Activated naive CD4-positive, alpha-beta T cell treated with anti-CD3 and anti-CD28 coated beads, Interleukin-2, amount 50 U/mL, for 72 hours (primary cell): Measurements from ENCODE around the gene RO60. TPM values are rescaled to one million over a fixed set of nuclear protein-coding genes. Genes with fewer than 3 reads are reported as not detected.

Experiments used
- ATAC-seq, 2 donors: fragments of 150-1000 bp; cut with Tn5 transposase; 2 replicates each; pipeline ENCODE4 v1.10.0; 2021; ENCODE audit warnings: mild to moderate bottlenecking in 2 of 2, moderate library complexity in 2 of 2
- DNase-seq, 2 donors: peaks; one replicate each; pipeline ENCODE4 v3.0.0; 2021 to 2022; ENCODE audit warnings: low spot score in 2 of 2
- H3K27ac Mint-ChIP-seq, 2 donors: one replicate each; pipeline ENCODE4 v1.8.0; 2022; ENCODE audit warnings: mild to moderate bottlenecking in 2 of 2, mixed read lengths in 2 of 2
- H3K36me3 Mint-ChIP-seq, 2 donors: one replicate each; pipeline ENCODE4 v1.8.0; 2022; ENCODE audit warnings: mixed read lengths in 2 of 2
- H3K9me3 Mint-ChIP-seq, 2 donors: one replicate each; pipeline ENCODE4 v1.8.0; 2022; ENCODE audit warnings: mixed read lengths in 2 of 2
- total RNA-seq, 2 donors: library from RNA; stranded (reverse); gene quantifications; one replicate each; pipeline ENCODE4 v1.2.3, GENCODE V29; 2022

Gene RO60
- total RNA-seq, 2 donors from 2014 or later, result 48.2 to 68.9 TPM

GRCh38 chr1:193085263-193085662 lies 25.9 kb downstream of the RO60 start:
- DNase-seq (no peak), ATAC-seq (no peak)
- no peaks in the 10 kb centered on the region for H3K9me3 Mint-ChIP-seq
- no peak overlapping the region for H3K27ac Mint-ChIP-seq
- H3K36me3 Mint-ChIP-seq, result peaks cover 0 to 6% of the 10 kb centered on the region in 2 donors

GRCh38 chr1:193086342-193086741 lies 26.9 kb downstream of the RO60 start:
- no peak for DNase-seq
- no peaks in the 10 kb centered on the region for H3K36me3 Mint-ChIP-seq
- no peak for ATAC-seq
- no peak overlapping the region for H3K27ac Mint-ChIP-seq
- H3K9me3 Mint-ChIP-seq, result no peaks in the 10 kb centered on the region

GRCh38 chr1:193087893-193088292 lies 28.5 kb downstream of the RO60 start:
- Mint-ChIP-seq H3K27ac (no peak overlapping the region), H3K36me3 (no peaks in the 10 kb centered on the region)
- ATAC-seq, result no peak

GRCh38 chr1:193090865-193091264 lies 31.5 kb downstream of the RO60 start:
- Mint-ChIP-seq H3K36me3 (no peaks in the 10 kb centered on the region), H3K27ac (no peak overlapping the region), H3K9me3 (no peaks in the 10 kb centered on the region)
- ATAC-seq (no peak), DNase-seq (no peak)

More at GRCh38 chr1:193087893-193088292, 28.5 kb downstream of the RO60 start:
- no peaks in the 10 kb centered on the region for H3K9me3 Mint-ChIP-seq
- no peak for DNase-seq

- peak overlapping the region in 1 of 2 donors; percentile 50 for H3K27ac Mint-ChIP-seq
- DNase-seq, result no peak
Observed at GRCh38 chr1:193094112-193094511, 34.7 kb downstream of the RO60 start.

GRCh38 chr1:193102662-193103061 lies 43.2 kb downstream of the RO60 start:
- no peaks in the 10 kb centered on the region for H3K9me3 Mint-ChIP-seq
- H3K36me3 Mint-ChIP-seq, result peaks cover 0 to 4% of the 10 kb centered on the region in 2 donors
- ATAC-seq (no peak), DNase-seq (no peak)
- H3K27ac Mint-ChIP-seq, result no peak overlapping the region

More at GRCh38 chr1:193094112-193094511, 34.7 kb downstream of the RO60 start:
- Mint-ChIP-seq H3K9me3 (no peaks in the 10 kb centered on the region), H3K36me3 (peaks cover 0 to 10% of the 10 kb centered on the region in 2 donors)
- ATAC-seq, result no peak

- no peaks in the 10 kb centered on the region for H3K9me3 Mint-ChIP-seq
- peak overlapping the region; percentile 38 to 81 for H3K27ac Mint-ChIP-seq
- H3K36me3 Mint-ChIP-seq, result no peaks in the 10 kb centered on the region
- DNase-seq (no peak), ATAC-seq (no peak)
Observed at GRCh38 chr1:193103759-193104501, 44.5 kb downstream of the RO60 start.

GRCh38 chr1:193104502-193104906 lies 45.1 kb downstream of the RO60 start:
- Mint-ChIP-seq H3K27ac (peak overlapping the region in 1 of 2 donors; percentile 81), H3K36me3 (no peaks in the 10 kb centered on the region)

GRCh38 chr1:193104907-193105820 lies 45.8 kb downstream of the RO60 start, which contains the start of gene GLRX2:
TSS of gene GLRX2 (minus strand) at chr1:193105414. CDS start at chr1:193105382, 32 bp downstream.
- H3K9me3 Mint-ChIP-seq, result no peaks in the 10 kb centered on the region
- peak within 1 kb of the TSS in 1 of 2 donors; percentile 81 for H3K27ac Mint-ChIP-seq
- DNase-seq, result peak; percentile 44 to 73
- H3K36me3 Mint-ChIP-seq, result no peaks in the 10 kb centered on the region
- ATAC-seq, result peak; percentile 88

More at GRCh38 chr1:193104502-193104906, 45.1 kb downstream of the RO60 start:
- ATAC-seq, result peak; percentile 43 to 46
- DNase-seq, result peak in 1 of 2 donors; percentile 23
- no peaks in the 10 kb centered on the region for H3K9me3 Mint-ChIP-seq

GRCh38 chr1:193105821-193106177 lies 46.4 kb downstream of the RO60 start:
- Mint-ChIP-seq H3K36me3 (no peaks in the 10 kb centered on the region), H3K27ac (peak overlapping the region in 1 of 2 donors; percentile 81), H3K9me3 (no peaks in the 10 kb centered on the region)
- DNase-seq, result no peak
- ATAC-seq, result no peak

GRCh38 chr1:193108471-193108870 lies 49.1 kb downstream of the RO60 start:
- Mint-ChIP-seq H3K27ac (no peak overlapping the region), H3K36me3 (no peaks in the 10 kb centered on the region), H3K9me3 (no peaks in the 10 kb centered on the region)
- no peak for DNase-seq
- no peak for ATAC-seq

Other genes starting within 250 kb of the RO60 start
- 10 to 100 TPM; 41.6 to 71.9 TPM for gene UCHL5, start 252 bp upstream of the RO60 start, total RNA-seq
- gene GLRX2, start 45.8 kb downstream of the RO60 start, total RNA-seq, result 10 to 100 TPM; 18.6 to 32.2 TPM
- 10 to 100 TPM; 36.0 to 56.4 TPM for gene CDC73, start 62.4 kb downstream of the RO60 start, total RNA-seq
- gene B3GALT2, start 127.0 kb downstream of the RO60 start, total RNA-seq, result not detected